K562 (cell line): ENCODE measurements around the gene GFI1. TPM values are rescaled to one million over a fixed set of nuclear protein-coding genes. Genes with fewer than 3 reads are reported as not detected.

Source experiments
- ATAC-seq: fragments of 200-7000 bp; cut with Tn5 transposase; 3 replicates; pipeline ENCODE4 v1.9.1; 2020; ENCODE audit warnings: moderate library complexity
- BruUV-seq: library from RNA; stranded (reverse); fragments of 400-500 nt; replicated peaks from 2 replicates; lab custom pipeline; 2021; lab: Mats Ljungman, UMichigan
- CTCF ChIA-PET: fragments of 300-600 bp; formaldehyde crosslinking; extraction: SDS; loops from one replicate; lab custom pipeline; 2021; ENCODE audit warnings: low intra/inter-chr PET ratio; lab: Yijun Ruan, JAX
- POLR2A ChIA-PET: fragments of 300-600, 350-650 bp; sonication (Branson Sonifier 250); formaldehyde crosslinking; extraction: SDS; loops from one replicate; lab custom pipeline; 2021; ENCODE audit warnings: antibody characterized with exemption, inconsistent platforms; lab: Yijun Ruan, JAX
- DNase-seq, 4 experiments: peaks; one replicate each; pipeline versions ENCODE4 v3.0.0 to v3.0.0-alpha.2; 2011 to 2018; ENCODE audit warnings: low spot score in 3 of 4, mixed read lengths in 3 of 4; ENCODE audit errors: extremely low read depth in 1 of 4
- FAIRE-seq: peaks from 2 replicates; lab custom pipeline; 2011; peaks lifted over from hg19 to GRCh38; lab: Jason Lieb, UNC
- H2AFZ ChIP-seq: 2 replicates; pipeline ENCODE4 v1.6.0; 2011; ENCODE audit warnings: low read depth, low read length, control low read depth, inconsistent platforms
- H3K27ac ChIP-seq: fragments of 200-600 bp; 3 replicates; pipeline ENCODE4 v1.8.0; 2011; ENCODE audit warnings: low read depth, mild to moderate bottlenecking, control low read depth, inconsistent platforms, low read length, moderate library complexity, mixed read lengths; ENCODE audit errors: extremely low read depth
- H3K27me3 ChIP-seq, 2 experiments: fragments of 300-600 bp in 1 of 2; 2 replicates in 1 of 2; 3 replicates in 1 of 2; pipeline versions ENCODE4 v1.6.0 to v1.8.0; 2011; ENCODE audit warnings: inconsistent platforms in 2 of 2, low read length in 2 of 2, mild to moderate bottlenecking in 1 of 2, mixed read lengths in 1 of 2, moderate library complexity in 1 of 2; ENCODE audit not compliant: control insufficient read depth in 2 of 2, insufficient read depth in 2 of 2
- H3K36me3 ChIP-seq: fragments of 300-600 bp; 3 replicates; pipeline ENCODE4 v1.8.0; 2011; ENCODE audit warnings: mild to moderate bottlenecking, low read length, inconsistent platforms; ENCODE audit not compliant: control insufficient read depth, insufficient read depth
- H3K4me1 ChIP-seq, 2 experiments: fragments of 200-600 bp in 1 of 2; replicated peaks in 1 of 2; 2 replicates in 1 of 2; 3 replicates in 1 of 2; pipeline versions ENCODE4 v1.5.1 to v1.8.0; 2011; ENCODE audit warnings: inconsistent platforms in 2 of 2, low read length in 2 of 2, mild to moderate bottlenecking in 1 of 2, mixed read lengths in 1 of 2, moderate library complexity in 1 of 2; ENCODE audit not compliant: control insufficient read depth in 2 of 2, insufficient read depth in 2 of 2
- H3K4me2 ChIP-seq: 2 replicates; pipeline ENCODE4 v1.6.1; 2011; ENCODE audit warnings: low read length, control low read depth, inconsistent platforms, mixed read lengths; ENCODE audit not compliant: insufficient read depth
- H3K4me3 ChIP-seq: fragments of 200-600 bp; sonication (generic), shearing (Covaris generic); 2 replicates; pipeline ENCODE4 v1.5.1; 2016; ENCODE audit warnings: control low read depth, inconsistent platforms
- H3K79me2 ChIP-seq: fragments of 200-600 bp; 3 replicates; pipeline ENCODE4 v1.8.0; 2011; ENCODE audit warnings: low read length, inconsistent platforms; ENCODE audit not compliant: control insufficient read depth, insufficient read depth
- H3K9ac ChIP-seq, 2 experiments: 2 replicates each; pipeline versions ENCODE4 v1.6.0 to v1.6.1; 2011; ENCODE audit warnings: low read depth in 2 of 2, low read length in 2 of 2, control low read depth in 1 of 2, inconsistent platforms in 1 of 2, mild to moderate bottlenecking in 1 of 2, mixed read lengths in 1 of 2; ENCODE audit not compliant: insufficient read depth in 1 of 2
- H3K9me1 ChIP-seq: one replicate; pipeline ENCODE4 v1.6.0; 2011; ENCODE audit warnings: inconsistent platforms, mild to moderate bottlenecking, low read length, moderate library complexity; ENCODE audit not compliant: control insufficient read depth, insufficient read depth
- H3K9me3 ChIP-seq: replicated peaks from 2 replicates; pipeline ENCODE4 v1.5.1; 2011; ENCODE audit warnings: low read depth, low read length, inconsistent platforms; ENCODE audit not compliant: control insufficient read depth, insufficient read depth
- H4K20me1 ChIP-seq: replicated peaks from 2 replicates; pipeline ENCODE4 v1.6.1; 2011; ENCODE audit warnings: low read length, inconsistent platforms, mixed read lengths; ENCODE audit not compliant: control insufficient read depth, insufficient read depth
- BMI1 ChIP-seq: fragments of 150-350 bp; IDR thresholded peaks from 2 replicates; pipeline ENCODE4 v1.6.1; 2014; ENCODE audit warnings: low read length
- CEBPB ChIP-seq: fragments of 450-650 bp; IDR thresholded peaks from 2 replicates; pipeline ENCODE4 v1.6.1; 2016; ENCODE audit warnings: missing genetic modification characterization, missing compliant biosample characterization
- ETV5 ChIP-seq: sonication (generic); formaldehyde crosslinking; IDR thresholded peaks from 2 replicates; pipeline ENCODE4 v1.4.0; 2020; ENCODE audit warnings: low read depth, mild to moderate bottlenecking, missing genetic modification reagents
- HLTF ChIP-seq: fragments of 450-650 bp; IDR thresholded peaks from 2 replicates; pipeline ENCODE4 v1.6.1; 2016
- LCOR ChIP-seq: sonication (generic); formaldehyde crosslinking; IDR thresholded peaks from 2 replicates; pipeline ENCODE4 v1.8.0; 2022; ENCODE audit warnings: mild to moderate bottlenecking, missing genetic modification reagents
- MBD2 ChIP-seq: sonication (generic); IDR thresholded peaks from 2 replicates; pipeline ENCODE4 v1.6.1; 2016; ENCODE audit warnings: low read depth, borderline replicate concordance
- RNF2 ChIP-seq: sonication (generic); IDR thresholded peaks from 2 replicates; pipeline ENCODE4 v1.6.1; 2016
- XRCC4 ChIP-seq: IDR thresholded peaks from one replicate; pipeline ENCODE4 v1.6.1; 2011; ENCODE audit not compliant: insufficient read depth, insufficient read length; ENCODE audit errors: extremely low read depth
- XRCC5 ChIP-seq: fragments of 200-400 bp; formaldehyde crosslinking; IDR thresholded peaks from 2 replicates; pipeline ENCODE4 v1.6.1; 2017; ENCODE audit warnings: low read depth, mild to moderate bottlenecking, low read length
- ZNF23 ChIP-seq: fragments of 250-450 bp; sonication (Bioruptor Pico); IDR thresholded peaks from 2 replicates; pipeline ENCODE4 v1.4.0; 2020; ENCODE audit warnings: mild to moderate bottlenecking
- ZNF76 ChIP-seq: fragments of 250-450 bp; sonication (Bioruptor Pico); IDR thresholded peaks from 2 replicates; pipeline ENCODE4 v1.4.0; 2020; ENCODE audit warnings: mild to moderate bottlenecking, moderate library complexity, borderline replicate concordance
- WGBS: fragments of 100-300 bp; shearing (Covaris generic); methylation state at CpG from one replicate; pipeline ENCODE4 v1.1.6; 2016; ENCODE audit warnings: low coverage, mixed read lengths; ENCODE audit not compliant: insufficient coverage; ENCODE audit errors: missing lambda C conversion rate; 5-methylcytosine and 5-hydroxymethylcytosine counted together
- in situ Hi-C: fragments of 300-500 bp; cut with MboI; formaldehyde crosslinking; loops from 4 replicates; pipeline ENCODE4 v1.15.0; 2018; ENCODE audit warnings: inconsistent platforms, mixed read lengths
- intact Hi-C: fragments of 100-400 bp; cut with micrococcal nuclease; formaldehyde crosslinking; loops from 2 replicates; pipeline ENCODE4 v1.14.2; 2022
- polyA plus RNA-seq, 8 experiments: library from polyadenylated mRNA; depleted of rRNA in 4 of 8; stranded (reverse) in 5 of 8; unstranded in 3 of 8; fragments of >200 nt; fragmentation: Nextera tagmentation in 2 of 8; fragmentation: Illumina TruSeq in 1 of 8; extraction: Ambion mirVana in 2 of 8; extraction: Trizol in 1 of 8; gene quantifications; 2 replicates each; pipeline versions ENCODE4 v1.2.1 to v1.2.3, GENCODE V29; 2011 to 2014; ENCODE audit warnings: inconsistent platforms in 1 of 8, missing spikeins in 1 of 8
- total RNA-seq, 7 experiments: library from RNA; depleted of rRNA in 6 of 7; stranded (reverse); fragments of >200 nt in 6 of 7; fragmentation: Illumina TruSeq in 2 of 7; extraction: Trizol in 2 of 7; gene quantifications; 2 replicates each; pipeline versions ENCODE4 v1.2.1 to v1.2.3, GENCODE V29; 2011 to 2021; ENCODE audit warnings: low replicate concordance in 1 of 7
- TF ChIP-seq, protein P1 (sequence below): fragments of 450-650 bp; IDR thresholded peaks from 2 replicates; pipeline ENCODE4 v1.6.1; 2016; ENCODE audit warnings: mild to moderate bottlenecking
- TF ChIP-seq, protein P2 (sequence below), 2 experiments: fragments of 450-650 bp; IDR thresholded peaks; 2 replicates each; pipeline ENCODE4 v1.6.1; 2016
- TF ChIP-seq, protein P3 (sequence below): IDR thresholded peaks from 2 replicates; pipeline ENCODE4 v1.6.1; 2012; ENCODE audit warnings: low read depth, low read length, improper control_type of control experiment, borderline replicate concordance
- TF ChIP-seq, protein P4 (sequence below): fragments of 450-650 bp; formaldehyde crosslinking; IDR thresholded peaks from 2 replicates; pipeline ENCODE4 v1.4.0; 2020; ENCODE audit warnings: mild to moderate bottlenecking, moderate library complexity
- TF ChIP-seq, protein P5 (sequence below): fragments of 250-450 bp; sonication (Bioruptor Pico); IDR thresholded peaks from 2 replicates; pipeline ENCODE4 v1.8.0; 2021; ENCODE audit warnings: mild to moderate bottlenecking, moderate library complexity

Gene GFI1
- total and polyA plus RNA-seq, 9 of the 15 experiments (the other 6 are each of a cell fraction or from before 2014, with no cell fraction given) = 0.07 to 0.93 (median 0.46) TPM

DNA sequence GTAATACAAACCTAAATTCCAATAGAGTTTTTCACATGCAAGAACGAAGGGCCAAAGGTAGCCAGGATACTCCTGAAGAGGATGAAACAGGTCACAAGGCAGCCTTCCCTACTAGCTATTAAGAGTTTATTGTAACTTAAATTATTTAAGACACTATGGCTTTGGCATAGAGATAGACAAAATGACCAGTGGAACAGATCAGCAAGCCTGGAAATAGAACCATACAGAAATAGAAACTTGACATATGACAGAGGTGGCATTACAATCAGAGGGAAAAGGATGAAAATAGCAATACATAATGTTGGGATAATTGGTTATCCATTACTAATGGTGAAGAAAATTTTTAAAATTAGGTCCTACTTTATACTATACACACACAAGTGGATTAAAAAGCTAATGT is 16.5 kb downstream of the GFI1 start:
- H3K9me1 ChIP-seq = no peaks in the 10 kb centered on the region
- TF ChIP-seq RNF2 (no peak), ETV5 (no peak), MBD2 (no peak), ZNF76 (no peak), LCOR (CRISPR knock-in tag) (no peak), HLTF (no peak), XRCC4 (no peak), CEBPB (tag) (no peak), ZNF23 (CRISPR knock-in tag) (no peak), XRCC5 (no peak), BMI1 (no peak)
- TF ChIP-seq, protein P1, sequence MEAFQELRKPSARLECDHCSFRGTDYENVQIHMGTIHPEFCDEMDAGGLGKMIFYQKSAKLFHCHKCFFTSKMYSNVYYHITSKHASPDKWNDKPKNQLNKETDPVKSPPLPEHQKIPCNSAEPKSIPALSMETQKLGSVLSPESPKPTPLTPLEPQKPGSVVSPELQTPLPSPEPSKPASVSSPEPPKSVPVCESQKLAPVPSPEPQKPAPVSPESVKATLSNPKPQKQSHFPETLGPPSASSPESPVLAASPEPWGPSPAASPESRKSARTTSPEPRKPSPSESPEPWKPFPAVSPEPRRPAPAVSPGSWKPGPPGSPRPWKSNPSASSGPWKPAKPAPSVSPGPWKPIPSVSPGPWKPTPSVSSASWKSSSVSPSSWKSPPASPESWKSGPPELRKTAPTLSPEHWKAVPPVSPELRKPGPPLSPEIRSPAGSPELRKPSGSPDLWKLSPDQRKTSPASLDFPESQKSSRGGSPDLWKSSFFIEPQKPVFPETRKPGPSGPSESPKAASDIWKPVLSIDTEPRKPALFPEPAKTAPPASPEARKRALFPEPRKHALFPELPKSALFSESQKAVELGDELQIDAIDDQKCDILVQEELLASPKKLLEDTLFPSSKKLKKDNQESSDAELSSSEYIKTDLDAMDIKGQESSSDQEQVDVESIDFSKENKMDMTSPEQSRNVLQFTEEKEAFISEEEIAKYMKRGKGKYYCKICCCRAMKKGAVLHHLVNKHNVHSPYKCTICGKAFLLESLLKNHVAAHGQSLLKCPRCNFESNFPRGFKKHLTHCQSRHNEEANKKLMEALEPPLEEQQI = no peak
- TF ChIP-seq, protein P2, sequence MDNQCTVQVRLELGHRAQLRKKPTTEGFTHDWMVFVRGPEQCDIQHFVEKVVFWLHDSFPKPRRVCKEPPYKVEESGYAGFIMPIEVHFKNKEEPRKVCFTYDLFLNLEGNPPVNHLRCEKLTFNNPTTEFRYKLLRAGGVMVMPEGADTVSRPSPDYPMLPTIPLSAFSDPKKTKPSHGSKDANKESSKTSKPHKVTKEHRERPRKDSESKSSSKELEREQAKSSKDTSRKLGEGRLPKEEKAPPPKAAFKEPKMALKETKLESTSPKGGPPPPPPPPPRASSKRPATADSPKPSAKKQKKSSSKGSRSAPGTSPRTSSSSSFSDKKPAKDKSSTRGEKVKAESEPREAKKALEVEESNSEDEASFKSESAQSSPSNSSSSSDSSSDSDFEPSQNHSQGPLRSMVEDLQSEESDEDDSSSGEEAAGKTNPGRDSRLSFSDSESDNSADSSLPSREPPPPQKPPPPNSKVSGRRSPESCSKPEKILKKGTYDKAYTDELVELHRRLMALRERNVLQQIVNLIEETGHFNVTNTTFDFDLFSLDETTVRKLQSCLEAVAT (IDR thresholded peaks at IDR 0.05) = no peak
- TF ChIP-seq, protein P3, sequence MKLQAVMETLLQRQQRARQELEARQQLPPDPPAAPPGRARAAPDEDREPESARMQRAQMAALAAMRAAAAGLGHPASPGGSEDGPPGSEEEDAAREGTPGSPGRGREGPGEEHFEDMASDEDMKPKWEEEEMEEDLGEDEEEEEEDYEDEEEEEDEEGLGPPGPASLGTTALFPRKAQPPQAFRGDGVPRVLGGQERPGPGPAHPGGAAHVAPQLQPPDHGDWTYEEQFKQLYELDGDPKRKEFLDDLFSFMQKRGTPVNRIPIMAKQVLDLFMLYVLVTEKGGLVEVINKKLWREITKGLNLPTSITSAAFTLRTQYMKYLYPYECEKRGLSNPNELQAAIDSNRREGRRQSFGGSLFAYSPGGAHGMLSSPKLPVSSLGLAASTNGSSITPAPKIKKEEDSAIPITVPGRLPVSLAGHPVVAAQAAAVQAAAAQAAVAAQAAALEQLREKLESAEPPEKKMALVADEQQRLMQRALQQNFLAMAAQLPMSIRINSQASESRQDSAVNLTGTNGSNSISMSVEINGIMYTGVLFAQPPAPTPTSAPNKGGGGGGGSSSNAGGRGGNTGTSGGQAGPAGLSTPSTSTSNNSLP = no peak
- TF ChIP-seq, protein P4, sequence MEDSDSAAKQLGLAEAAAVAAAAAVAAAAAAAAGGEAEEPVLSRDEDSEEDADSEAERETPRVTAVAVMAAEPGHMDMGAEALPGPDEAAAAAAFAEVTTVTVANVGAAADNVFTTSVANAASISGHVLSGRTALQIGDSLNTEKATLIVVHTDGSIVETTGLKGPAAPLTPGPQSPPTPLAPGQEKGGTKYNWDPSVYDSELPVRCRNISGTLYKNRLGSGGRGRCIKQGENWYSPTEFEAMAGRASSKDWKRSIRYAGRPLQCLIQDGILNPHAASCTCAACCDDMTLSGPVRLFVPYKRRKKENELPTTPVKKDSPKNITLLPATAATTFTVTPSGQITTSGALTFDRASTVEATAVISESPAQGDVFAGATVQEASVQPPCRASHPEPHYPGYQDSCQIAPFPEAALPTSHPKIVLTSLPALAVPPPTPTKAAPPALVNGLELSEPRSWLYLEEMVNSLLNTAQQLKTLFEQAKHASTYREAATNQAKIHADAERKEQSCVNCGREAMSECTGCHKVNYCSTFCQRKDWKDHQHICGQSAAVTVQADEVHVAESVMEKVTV (CRISPR knock-in tag) = no peak
- TF ChIP-seq, protein P5, sequence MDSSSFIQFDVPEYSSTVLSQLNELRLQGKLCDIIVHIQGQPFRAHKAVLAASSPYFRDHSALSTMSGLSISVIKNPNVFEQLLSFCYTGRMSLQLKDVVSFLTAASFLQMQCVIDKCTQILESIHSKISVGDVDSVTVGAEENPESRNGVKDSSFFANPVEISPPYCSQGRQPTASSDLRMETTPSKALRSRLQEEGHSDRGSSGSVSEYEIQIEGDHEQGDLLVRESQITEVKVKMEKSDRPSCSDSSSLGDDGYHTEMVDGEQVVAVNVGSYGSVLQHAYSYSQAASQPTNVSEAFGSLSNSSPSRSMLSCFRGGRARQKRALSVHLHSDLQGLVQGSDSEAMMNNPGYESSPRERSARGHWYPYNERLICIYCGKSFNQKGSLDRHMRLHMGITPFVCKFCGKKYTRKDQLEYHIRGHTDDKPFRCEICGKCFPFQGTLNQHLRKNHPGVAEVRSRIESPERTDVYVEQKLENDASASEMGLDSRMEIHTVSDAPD (CRISPR knock-in tag) = no peak
- in situ Hi-C loops (no loop called here), intact Hi-C loops (no loop called here)
- WGBS = 25% methylated on average over 1 of the region's 1 CpG
- no peak overlapping the region for H2AFZ ChIP-seq
- H3K4me2 ChIP-seq = no peak overlapping the region
- H3K9ac ChIP-seq = no peak overlapping the region
- no peaks in the 10 kb centered on the region for H3K36me3 ChIP-seq
- no peaks in the 10 kb centered on the region for H3K79me2 ChIP-seq
- no peak overlapping the region for H3K27ac ChIP-seq
- peaks cover 0 to 4% of the 10 kb centered on the region in 2 experiments; a peak in 1 of 5 replicates for H3K27me3 ChIP-seq
- ATAC-seq (no peak), FAIRE-seq (no peak), DNase-seq (no peak)
- no peaks in the 10 kb centered on the region for H4K20me1 ChIP-seq
- no peaks in the 10 kb centered on the region for H3K9me3 ChIP-seq
- ChIA-PET CTCF (no interaction called here), POLR2A (interaction anchor here (0.6 kb wide), 1 partner anchor 96 kb away, joined by 4 read pairs; no protein-coding TSS in a partner anchor)
- no TSS peak for BruUV-seq
- H3K4me3 ChIP-seq = no peak overlapping the region
- no peaks in the 10 kb centered on the region; a peak in 1 of 5 replicates for H3K4me1 ChIP-seq
